Calu3 (cell line): ENCODE measurements around the gene PCTP. TPM values are rescaled to one million over a fixed set of nuclear protein-coding genes. Genes with fewer than 3 reads are reported as not detected.

Source experiments
- BruUV-seq: library from RNA; stranded (reverse); fragments of 400-500 nt; replicated peaks from 2 replicates; lab custom pipeline; 2021; lab: Mats Ljungman, UMichigan
- CTCF ChIA-PET: fragments of 300-600 bp; sonication (Branson Sonifier 250); formaldehyde crosslinking; loops from one replicate; lab custom pipeline; 2022; ENCODE audit warnings: antibody characterized with exemption; lab: Charles Lee
- DNase-seq: peaks from one replicate; pipeline ENCODE4 v3.0.0; 2022
- H3K27ac Mint-ChIP-seq: one replicate; pipeline ENCODE4 v1.8.0; 2022; ENCODE audit warnings: mixed read lengths; ENCODE audit not compliant: unreplicated experiment
- H3K27me3 Mint-ChIP-seq: one replicate; pipeline ENCODE4 v1.8.0; 2022; ENCODE audit warnings: mixed read lengths; ENCODE audit not compliant: unreplicated experiment
- H3K36me3 Mint-ChIP-seq: one replicate; pipeline ENCODE4 v1.8.0; 2022; ENCODE audit warnings: mild to moderate bottlenecking, moderate library complexity, mixed read lengths; ENCODE audit not compliant: insufficient read depth, unreplicated experiment
- H3K4me1 Mint-ChIP-seq: one replicate; pipeline ENCODE4 v1.8.0; 2022; ENCODE audit warnings: mild to moderate bottlenecking, low read depth, mixed read lengths; ENCODE audit not compliant: unreplicated experiment
- H3K4me3 Mint-ChIP-seq: one replicate; pipeline ENCODE4 v1.8.0; 2022; ENCODE audit warnings: mild to moderate bottlenecking, low read depth, moderate library complexity, mixed read lengths; ENCODE audit not compliant: unreplicated experiment
- H3K9me3 Mint-ChIP-seq: one replicate; pipeline ENCODE4 v1.8.0; 2022; ENCODE audit warnings: low read depth, mixed read lengths; ENCODE audit not compliant: unreplicated experiment
- intact Hi-C: fragments of 100-400 bp; cut with micrococcal nuclease; formaldehyde crosslinking; loops from one replicate; pipeline ENCODE4 v1.10.0; 2022; ENCODE audit not compliant: unreplicated experiment
- total RNA-seq: library from RNA; stranded (reverse); gene quantifications from 2 replicates; pipeline ENCODE4 v1.2.3, GENCODE V29; 2022
- TF ChIP-seq, protein P1 (sequence below): fragments of 200-600 bp; IDR thresholded peaks from one replicate; pipeline ENCODE4 v1.8.0; 2022; ENCODE audit warnings: antibody characterized with exemption; ENCODE audit not compliant: unreplicated experiment

The PCTP gene
- total RNA-seq, 1 experiment from 2014 or later = 20.1 TPM

DNA sequence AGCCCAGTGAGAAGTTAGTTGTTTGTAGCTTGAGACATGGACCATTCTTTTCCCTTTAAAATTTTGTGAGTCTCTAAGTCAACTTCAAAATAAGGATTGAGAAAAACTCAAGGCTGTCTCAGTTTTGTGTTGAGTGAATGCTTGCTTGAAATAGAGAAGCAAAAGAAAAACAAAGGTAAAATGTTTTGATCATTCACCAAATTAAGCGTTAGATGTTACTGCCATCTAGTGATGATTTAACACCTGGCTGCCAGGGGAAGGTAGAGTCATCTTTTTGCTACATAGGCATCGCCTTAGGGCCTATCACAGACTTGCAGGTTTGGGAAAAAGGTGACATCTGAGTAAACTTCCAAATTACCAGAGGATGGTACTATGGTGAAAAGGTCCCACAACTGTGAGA lies 74.4 kb downstream of the PCTP start:
- BruUV-seq = no TSS peak
- peak; percentile 13 for DNase-seq
- H3K4me3 Mint-ChIP-seq = no peak overlapping the region
- intact Hi-C loops = loop anchor here (1.0 to 5.0 kb wide), 3 partner anchors 55 to 298 kb away; no protein-coding TSS in a partner anchor
- H3K36me3 Mint-ChIP-seq = no peaks in the 10 kb centered on the region
- H3K9me3 Mint-ChIP-seq = no peaks in the 10 kb centered on the region
- CTCF ChIA-PET = interaction anchor here (1.0 to 1.6 kb wide), 2 partner anchors 9 to 31 kb away, joined by 3 read pairs; no protein-coding TSS in a partner anchor
- no peak overlapping the region for H3K27ac Mint-ChIP-seq
- no peaks in the 10 kb centered on the region for H3K4me1 Mint-ChIP-seq
- TF ChIP-seq, protein P1, sequence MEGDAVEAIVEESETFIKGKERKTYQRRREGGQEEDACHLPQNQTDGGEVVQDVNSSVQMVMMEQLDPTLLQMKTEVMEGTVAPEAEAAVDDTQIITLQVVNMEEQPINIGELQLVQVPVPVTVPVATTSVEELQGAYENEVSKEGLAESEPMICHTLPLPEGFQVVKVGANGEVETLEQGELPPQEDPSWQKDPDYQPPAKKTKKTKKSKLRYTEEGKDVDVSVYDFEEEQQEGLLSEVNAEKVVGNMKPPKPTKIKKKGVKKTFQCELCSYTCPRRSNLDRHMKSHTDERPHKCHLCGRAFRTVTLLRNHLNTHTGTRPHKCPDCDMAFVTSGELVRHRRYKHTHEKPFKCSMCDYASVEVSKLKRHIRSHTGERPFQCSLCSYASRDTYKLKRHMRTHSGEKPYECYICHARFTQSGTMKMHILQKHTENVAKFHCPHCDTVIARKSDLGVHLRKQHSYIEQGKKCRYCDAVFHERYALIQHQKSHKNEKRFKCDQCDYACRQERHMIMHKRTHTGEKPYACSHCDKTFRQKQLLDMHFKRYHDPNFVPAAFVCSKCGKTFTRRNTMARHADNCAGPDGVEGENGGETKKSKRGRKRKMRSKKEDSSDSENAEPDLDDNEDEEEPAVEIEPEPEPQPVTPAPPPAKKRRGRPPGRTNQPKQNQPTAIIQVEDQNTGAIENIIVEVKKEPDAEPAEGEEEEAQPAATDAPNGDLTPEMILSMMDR = no peak
- H3K27me3 Mint-ChIP-seq = peaks cover 18% of the 10 kb centered on the region

Other genes starting within 250 kb of the PCTP start
- gene SMIM36, start 239.6 kb upstream of the PCTP start, total RNA-seq = not detected in 2 replicates
- gene TMEM100, start 28.2 kb upstream of the PCTP start, total RNA-seq = not detected in 2 replicates